Smooth muscle cell (in vitro differentiated cells): ENCODE data around the gene STK17B. TPM values are rescaled to one million over a fixed set of nuclear protein-coding genes. Genes with fewer than 3 reads are reported as not detected.

ENCODE experiments used
- DNase-seq: peaks from one replicate; lab custom pipeline; 2025; ENCODE audit not compliant: unreplicated experiment; lab: John Stamatoyannopoulos, UW
- H2AFZ ChIP-seq: fragments of 200-600 bp; sonication (generic); 2 replicates; pipeline ENCODE4 v1.6.0; 2016; ENCODE audit warnings: antibody characterized with exemption, low read depth, mild to moderate bottlenecking
- H3F3A ChIP-seq: fragments of 200-600 bp; sonication (generic); 2 replicates; pipeline ENCODE4 v1.6.0; 2017; ENCODE audit warnings: antibody characterized with exemption, low read depth
- H3K27ac ChIP-seq: fragments of 200-600 bp; sonication (generic); 2 replicates; pipeline ENCODE4 v1.5.1; 2016; ENCODE audit warnings: low read depth, mild to moderate bottlenecking
- H3K27me3 ChIP-seq: fragments of 200-600 bp; sonication (generic); 2 replicates; pipeline ENCODE4 v1.6.1; 2016; ENCODE audit warnings: low read depth, mild to moderate bottlenecking
- H3K36me3 ChIP-seq: fragments of 200-600 bp; sonication (generic); 2 replicates; pipeline ENCODE4 v1.5.1; 2016; ENCODE audit warnings: low read depth
- H3K4me1 ChIP-seq: fragments of 200-600 bp; sonication (generic); 2 replicates; pipeline ENCODE4 v1.5.1; 2016; ENCODE audit warnings: low read depth
- H3K4me2 ChIP-seq: fragments of 200-600 bp; sonication (generic); 2 replicates; pipeline ENCODE4 v1.6.0; 2016; ENCODE audit warnings: mild to moderate bottlenecking
- H3K4me3 ChIP-seq: fragments of 200-600 bp; sonication (generic); 2 replicates; pipeline ENCODE4 v1.5.1; 2016; ENCODE audit warnings: mild to moderate bottlenecking
- H3K79me2 ChIP-seq: fragments of 200-600 bp; sonication (generic); 2 replicates; pipeline ENCODE4 v1.6.0; 2016; ENCODE audit warnings: low read depth, mild to moderate bottlenecking
- H3K9ac ChIP-seq: fragments of 200-600 bp; sonication (generic); 2 replicates; pipeline ENCODE4 v1.6.0; 2016; ENCODE audit warnings: low read depth
- H3K9me3 ChIP-seq: fragments of 200-600 bp; sonication (generic); replicated peaks from 2 replicates; pipeline ENCODE4 v1.5.1; 2016; ENCODE audit warnings: low read depth
- H4K20me1 ChIP-seq: fragments of 200-600 bp; sonication (generic); 2 replicates; pipeline ENCODE4 v1.6.0; 2016; ENCODE audit warnings: low read depth
- CTCF ChIP-seq: fragments of 200-600 bp; sonication (generic); IDR thresholded peaks from 2 replicates; pipeline ENCODE4 v1.5.1; 2017; ENCODE audit warnings: borderline replicate concordance, mild to moderate bottlenecking, antibody characterized with exemption; ENCODE audit not compliant: insufficient read depth, poor library complexity, severe bottlenecking
- WGBS: methylation state at CpG from one replicate; pipeline ENCODE4 v1.1.7; 2016; ENCODE audit warnings: low lambda C conversion rate; 5-methylcytosine and 5-hydroxymethylcytosine counted together
- polyA plus RNA-seq: library from polyadenylated mRNA; unstranded; fragments of >200 nt; fragmentation: Nextera tagmentation; extraction: Ambion mirVana; gene quantifications from 2 replicates; pipeline ENCODE4 v1.2.1, GENCODE V29; 2016
- total RNA-seq: library from RNA; depleted of rRNA; stranded (reverse); fragments of >200 nt; gene quantifications from 2 replicates; pipeline ENCODE4 v1.2.3, GENCODE V29; 2014

The STK17B gene
- total RNA-seq (165 and 190 TPM in 2 replicates), polyA plus RNA-seq (26.6 and 33.5 TPM in 2 replicates)

DNA sequence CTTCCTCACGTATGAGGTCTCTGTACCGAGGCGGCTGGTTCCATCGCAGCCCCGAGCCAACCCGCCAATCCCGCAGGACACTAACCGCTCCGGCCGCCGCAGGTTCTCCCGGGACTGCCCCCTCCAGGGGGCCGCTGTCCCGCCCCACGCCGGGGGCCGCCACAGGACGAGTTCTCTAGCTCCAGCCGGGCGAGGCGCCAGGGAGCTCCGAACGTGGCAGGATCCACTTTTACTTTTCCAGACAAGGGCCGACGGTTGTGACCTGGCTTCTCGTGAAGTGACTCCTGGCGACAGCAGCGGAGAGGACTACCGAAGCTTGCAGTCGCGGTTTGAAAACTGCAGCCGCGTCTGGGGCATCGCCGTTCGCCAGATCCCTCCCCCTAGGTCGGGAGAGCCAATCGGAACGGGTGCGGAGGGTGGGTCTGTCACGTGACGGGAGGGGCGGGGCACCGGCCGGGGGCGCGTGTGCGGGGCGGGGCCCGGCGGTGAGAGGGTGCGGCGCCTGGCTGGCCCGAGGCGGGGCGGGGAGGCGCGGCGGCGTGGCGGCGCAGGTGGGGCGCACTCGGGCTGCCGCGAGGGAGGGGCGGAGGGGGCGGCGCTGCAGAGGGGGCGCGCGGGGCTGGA, at the start of gene STK17B:
Gene STK17B (minus strand): TSS at position 331 of the 624 bp plus-strand sequence. CDS start 8,195 bp downstream, outside the sequence.
- peaks cover 12% of the 10 kb centered on the region for H3F3A ChIP-seq
- TF ChIP-seq CTCF = no peak

DNA sequence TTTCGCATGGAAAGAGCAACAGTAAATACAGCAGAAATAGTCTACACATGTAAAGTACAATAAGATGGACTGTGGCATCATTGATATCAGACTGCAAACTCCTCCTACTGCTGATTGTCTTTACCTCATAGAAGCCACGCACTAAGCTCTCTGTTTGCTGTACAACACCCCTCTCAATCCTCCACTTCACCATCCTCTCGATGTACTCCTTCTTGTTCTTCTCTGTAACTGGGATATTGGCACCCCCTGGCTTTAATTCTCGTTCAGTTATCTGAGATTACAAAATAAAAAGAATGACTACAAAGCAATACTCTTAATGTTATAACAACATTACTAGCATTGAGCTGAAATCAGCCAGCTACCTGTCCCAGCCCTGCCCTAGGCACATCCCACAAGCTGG, 49.3 kb upstream of the STK17B start:
- Histone ChIP-seq H3K79me2 (no peaks in the 10 kb centered on the region), H3F3A (no peaks in the 10 kb centered on the region), H3K9ac (no peak overlapping the region), H2AFZ (no peak overlapping the region), H3K27me3 (no peaks in the 10 kb centered on the region), H3K4me2 (no peak overlapping the region), H3K27ac (no peak overlapping the region), H4K20me1 (no peaks in the 10 kb centered on the region), H3K4me3 (no peak overlapping the region), H3K36me3 (no peaks in the 10 kb centered on the region), H3K4me1 (no peaks in the 10 kb centered on the region), H3K9me3 (no peaks in the 10 kb centered on the region)
- no peak for DNase-seq
- WGBS = 93% methylated on average over 4 of the region's 4 CpGs
- TF ChIP-seq CTCF = no peak

More for the DNA sequence above, at the start of gene STK17B:
- Histone ChIP-seq H3K27ac (peak within 1 kb of the TSS; percentile 85), H3K36me3 (no peaks in the 10 kb centered on the region), H3K4me2 (peak within 1 kb of the TSS; percentile 92), H3K9me3 (no peaks in the 10 kb centered on the region), H3K4me3 (peak within 1 kb of the TSS; percentile 90), H3K4me1 (peaks cover 21% of the 10 kb centered on the region), H4K20me1 (peaks cover 48% of the 10 kb centered on the region), H2AFZ (peak within 1 kb of the TSS; percentile 94), H3K9ac (peak within 1 kb of the TSS; percentile 85), H3K79me2 (peaks cover 50% of the 10 kb centered on the region), H3K27me3 (no peaks in the 10 kb centered on the region)
- peak; percentile 83 for DNase-seq
- under 1% methylated on average over 55 of the region's 72 CpGs for WGBS

GRCh38 chr2:196219671-196220070, 48.3 kb upstream of the STK17B start:
- Histone ChIP-seq H3K4me2 (no peak overlapping the region), H3K27ac (no peak overlapping the region), H3K4me1 (no peaks in the 10 kb centered on the region), H4K20me1 (no peaks in the 10 kb centered on the region), H3K4me3 (no peak overlapping the region), H3K9ac (no peak overlapping the region), H3K79me2 (no peaks in the 10 kb centered on the region), H3K36me3 (no peaks in the 10 kb centered on the region), H3F3A (no peaks in the 10 kb centered on the region), H2AFZ (no peak overlapping the region), H3K27me3 (no peaks in the 10 kb centered on the region), H3K9me3 (no peaks in the 10 kb centered on the region)
- 88% methylated on average over 3 of the region's 3 CpGs for WGBS
- TF ChIP-seq CTCF = no peak
- DNase-seq = no peak

DNA sequence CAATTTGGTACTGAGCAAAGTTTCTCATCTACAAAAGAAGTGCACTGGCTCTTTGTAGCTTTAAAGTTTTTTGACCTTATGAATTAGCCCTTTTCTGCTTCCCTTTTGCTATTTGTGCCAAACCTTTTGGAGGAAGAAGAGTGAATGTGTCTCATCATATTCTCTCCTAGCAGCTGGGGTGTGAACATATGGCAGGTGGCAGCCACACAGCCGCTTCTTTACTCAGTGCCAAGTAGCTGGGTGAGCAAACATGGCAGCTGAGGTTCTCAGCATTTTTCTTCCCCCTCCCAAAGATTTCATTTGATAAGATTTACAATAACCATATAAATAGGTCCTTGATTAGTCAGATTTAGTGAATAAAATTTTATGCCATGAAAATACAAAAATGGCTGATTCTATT, 46.7 kb upstream of the STK17B start:
- Histone ChIP-seq H3K9me3 (no peaks in the 10 kb centered on the region), H3K4me1 (no peaks in the 10 kb centered on the region), H3K79me2 (no peaks in the 10 kb centered on the region), H4K20me1 (no peaks in the 10 kb centered on the region), H2AFZ (no peak overlapping the region), H3K9ac (no peak overlapping the region), H3K36me3 (no peaks in the 10 kb centered on the region), H3K4me3 (no peak overlapping the region), H3K27ac (no peak overlapping the region), H3F3A (no peaks in the 10 kb centered on the region), H3K27me3 (no peaks in the 10 kb centered on the region), H3K4me2 (no peak overlapping the region)
- TF ChIP-seq CTCF = no peak
- no peak for DNase-seq
- 93% methylated on average over 1 of the region's 1 CpG for WGBS
